Measurements from ENCODE around the gene CTTN.
A peak's percentile ranks its signal among the peaks of the same experiment; 100 is the strongest.

The CTTN gene

GRCh38 chr11:70423523-70424505 lies 25.5 kb downstream of the CTTN start:
- Histone ChIP-seq H3K9me2 (replicated peaks; ENCODE audit: low read depth, low read length) (no peaks in the 10 kb centered on the region), H3K36me3 (ENCODE audit: insufficient read depth, low read length) (no peaks in the 10 kb centered on the region), H4K20me1 (ENCODE audit: insufficient read depth, low read length, poor library complexity, severe bottlenecking) (no peaks in the 10 kb centered on the region), H3K79me2 (ENCODE audit: insufficient read depth, low read length) (no peaks in the 10 kb centered on the region), H3K4me3 (ENCODE audit: low read length, poor library complexity, severe bottlenecking) (peak overlapping the region; percentile 25), H3F3A (ENCODE audit: low read depth) (no peaks in the 10 kb centered on the region), H3K4me2 (ENCODE audit: low read depth, low read length, poor library complexity, severe bottlenecking) (peak overlapping the region; percentile 58), H3K4me1 (ENCODE audit: insufficient read depth, low read length, poor library complexity, severe bottlenecking) (peaks cover 14% of the 10 kb centered on the region), H3K27me3 (ENCODE audit: insufficient read depth, low read length, poor library complexity, severe bottlenecking) (no peaks in the 10 kb centered on the region), H3K9me3 (ENCODE audit: insufficient read depth, low read depth, low read length) (no peaks in the 10 kb centered on the region), H2AFZ (ENCODE audit: low read length) (no peak overlapping the region), H3K9ac (ENCODE audit: low read depth, low read length, poor library complexity, severe bottlenecking) (no peak overlapping the region)
- TF ChIP-seq EZH2phosphoT487 (IDR thresholded peaks at IDR 0.05; ENCODE audit: borderline replicate concordance) (no peak), CTCF (conservative IDR thresholded peaks at IDR 0.05; ENCODE audit: low read length) (no peak)

- no peaks in the 10 kb centered on the region for H3K36me3 ChIP-seq (ENCODE audit: insufficient read depth, low read length)
Measured at GRCh38 chr11:70424765-70425344, 26.5 kb downstream of the CTTN start.

GRCh38 chr11:70427436-70427835 lies 29.1 kb downstream of the CTTN start:
- H3K9me2 ChIP-seq (replicated peaks; ENCODE audit: low read depth, low read length), result no peaks in the 10 kb centered on the region
- H3K9me3 ChIP-seq (ENCODE audit: insufficient read depth, low read depth, low read length), result no peaks in the 10 kb centered on the region
- no peak overlapping the region for H3K9ac ChIP-seq (ENCODE audit: low read depth, low read length, poor library complexity, severe bottlenecking)
- peaks cover 14% of the 10 kb centered on the region for H3K4me1 ChIP-seq (ENCODE audit: insufficient read depth, low read length, poor library complexity, severe bottlenecking)
- no peaks in the 10 kb centered on the region for H4K20me1 ChIP-seq (ENCODE audit: insufficient read depth, low read length, poor library complexity, severe bottlenecking)
- no peak overlapping the region for H3K4me3 ChIP-seq (ENCODE audit: low read length, poor library complexity, severe bottlenecking)
- TF ChIP-seq CTCF (conservative IDR thresholded peaks at IDR 0.05; ENCODE audit: low read length), result no peak
- no peak for TF ChIP-seq EZH2phosphoT487 (IDR thresholded peaks at IDR 0.05; ENCODE audit: borderline replicate concordance)
- no peaks in the 10 kb centered on the region for H3K27me3 ChIP-seq (ENCODE audit: insufficient read depth, low read length, poor library complexity, severe bottlenecking)
- H3K4me2 ChIP-seq (ENCODE audit: low read depth, low read length, poor library complexity, severe bottlenecking), result no peak overlapping the region
- H3K79me2 ChIP-seq (ENCODE audit: insufficient read depth, low read length), result no peaks in the 10 kb centered on the region
- no peaks in the 10 kb centered on the region for H3K36me3 ChIP-seq (ENCODE audit: insufficient read depth, low read length)
- no peaks in the 10 kb centered on the region for H3F3A ChIP-seq (ENCODE audit: low read depth)
- H2AFZ ChIP-seq (ENCODE audit: low read length), result no peak overlapping the region

More at GRCh38 chr11:70424765-70425344, 26.5 kb downstream of the CTTN start:
- H3K79me2 ChIP-seq (ENCODE audit: insufficient read depth, low read length), result no peaks in the 10 kb centered on the region
- no peak overlapping the region for H3K9ac ChIP-seq (ENCODE audit: low read depth, low read length, poor library complexity, severe bottlenecking)
- peak overlapping the region; percentile 25 for H3K4me3 ChIP-seq (ENCODE audit: low read length, poor library complexity, severe bottlenecking)
- H3K4me2 ChIP-seq (ENCODE audit: low read depth, low read length, poor library complexity, severe bottlenecking), result peak overlapping the region; percentile 58
- no peaks in the 10 kb centered on the region for H3F3A ChIP-seq (ENCODE audit: low read depth)
- no peak overlapping the region for H2AFZ ChIP-seq (ENCODE audit: low read length)
- TF ChIP-seq EZH2phosphoT487 (IDR thresholded peaks at IDR 0.05; ENCODE audit: borderline replicate concordance) (no peak), CTCF (conservative IDR thresholded peaks at IDR 0.05; ENCODE audit: low read length) (no peak; the same call in 1 of the 2 replicates)
- H3K9me3 ChIP-seq (ENCODE audit: insufficient read depth, low read depth, low read length), result no peaks in the 10 kb centered on the region
- peaks cover 14% of the 10 kb centered on the region for H3K4me1 ChIP-seq (ENCODE audit: insufficient read depth, low read length, poor library complexity, severe bottlenecking)
- H4K20me1 ChIP-seq (ENCODE audit: insufficient read depth, low read length, poor library complexity, severe bottlenecking), result no peaks in the 10 kb centered on the region
- no peaks in the 10 kb centered on the region for H3K9me2 ChIP-seq (replicated peaks; ENCODE audit: low read depth, low read length)
- no peaks in the 10 kb centered on the region for H3K27me3 ChIP-seq (ENCODE audit: insufficient read depth, low read length, poor library complexity, severe bottlenecking)
